Fibroblast of lung (primary cell): ENCODE measurements around the gene RAB11FIP5. TPM values are rescaled to one million over a fixed set of nuclear protein-coding genes. Genes with fewer than 3 reads are reported as not detected.

ENCODE experiments used
- DNase-seq, 2 donors: peaks; one replicate each; pipeline versions ENCODE4 v3.0.0 to v3.0.0-alpha.2; 2010; ENCODE audit warnings: low read depth in 2 of 2
- H2AFZ ChIP-seq: 2 replicates; pipeline ENCODE4 v1.5.1; 2012; ENCODE audit warnings: low read length, control low read depth, inconsistent platforms
- H3K27ac ChIP-seq: 2 replicates; pipeline ENCODE4 v1.5.1; 2011; ENCODE audit warnings: low read length, control low read depth; ENCODE audit not compliant: insufficient read depth
- H3K27me3 ChIP-seq: 2 replicates; pipeline ENCODE4 v1.5.1; 2011; ENCODE audit warnings: mild to moderate bottlenecking, low read length; ENCODE audit not compliant: control insufficient read depth, insufficient read depth
- H3K36me3 ChIP-seq: 2 replicates; pipeline ENCODE4 v1.5.1; 2011; ENCODE audit warnings: low read length; ENCODE audit not compliant: control insufficient read depth, insufficient read depth
- H3K4me1 ChIP-seq: 2 replicates; pipeline ENCODE4 v1.5.1; 2011; ENCODE audit warnings: low read length; ENCODE audit not compliant: control insufficient read depth, insufficient read depth; ENCODE audit errors: extremely low read depth
- H3K4me2 ChIP-seq: 2 replicates; pipeline ENCODE4 v1.5.1; 2011; ENCODE audit warnings: low read length, control low read depth; ENCODE audit not compliant: insufficient read depth; ENCODE audit errors: extremely low read depth
- H3K4me3 ChIP-seq, 4 experiments: fragments of 200-600 bp in 1 of 4; sonication (generic) in 1 of 4; replicated peaks in 1 of 4; 2 replicates each; pipeline ENCODE4 v1.5.1; 2011 to 2016; ENCODE audit warnings: low read length in 4 of 4, low read depth in 3 of 4, mild to moderate bottlenecking in 3 of 4, control low read depth in 2 of 4, inconsistent platforms in 1 of 4, mixed read lengths in 1 of 4; ENCODE audit not compliant: insufficient read depth in 1 of 4; ENCODE audit errors: control extremely low read depth in 1 of 4
- H3K79me2 ChIP-seq: 2 replicates; pipeline ENCODE4 v1.5.1; 2012; ENCODE audit warnings: mild to moderate bottlenecking, low read length, inconsistent platforms; ENCODE audit not compliant: control insufficient read depth, insufficient read depth
- H3K9ac ChIP-seq: 2 replicates; pipeline ENCODE4 v1.5.1; 2011; ENCODE audit warnings: mild to moderate bottlenecking, low read length, control low read depth; ENCODE audit not compliant: insufficient read depth
- H3K9me3 ChIP-seq: 2 replicates; pipeline ENCODE4 v1.5.1; 2012; ENCODE audit warnings: low read depth, low read length; ENCODE audit not compliant: control insufficient read depth, insufficient read depth
- H4K20me1 ChIP-seq: 2 replicates; pipeline ENCODE4 v1.5.1; 2011; ENCODE audit warnings: low read length; ENCODE audit not compliant: control insufficient read depth, insufficient read depth; ENCODE audit errors: extremely low read depth
- CTCF ChIP-seq, 2 donors: IDR thresholded peaks in 1 of 2; conservative IDR thresholded peaks in 1 of 2; 1 replicate in 1 of 2; 2 replicates in 1 of 2; pipeline ENCODE4 v1.5.1; 2011 to 2012; ENCODE audit warnings: low read length in 2 of 2, control low read depth in 1 of 2, inconsistent platforms in 1 of 2, low read depth in 1 of 2, mild to moderate bottlenecking in 1 of 2
- EZH2 ChIP-seq: IDR thresholded peaks from 2 replicates; pipeline ENCODE4 v1.5.1; 2012; ENCODE audit warnings: low read length, control low read depth, mild to moderate bottlenecking; ENCODE audit errors: missing control alignments
- polyA plus RNA-seq, 2 donors: library from polyadenylated mRNA; depleted of rRNA in 1 of 2; stranded (reverse) in 1 of 2; unstranded in 1 of 2; fragments of >200 nt; gene quantifications; 2 replicates each; pipeline ENCODE4 v1.2.1, GENCODE V29; 2011 to 2012; ENCODE audit warnings: missing spikeins in 1 of 2
- total RNA-seq: library from RNA; depleted of rRNA; stranded (reverse); fragments of >200 nt; gene quantifications from 2 replicates; pipeline ENCODE4 v1.2.1, GENCODE V29; 2014

Gene RAB11FIP5
- total and polyA plus RNA-seq, 2 donors (not counting 1 experiment from before 2014, with no cell fraction given) = 27.7 to 35.0 TPM

GRCh38 chr2:73035899-73036711 is 76.6 kb downstream of the RAB11FIP5 start:
- Histone ChIP-seq H3K36me3 (no peaks in the 10 kb centered on the region), H3K27ac (no peak overlapping the region), H3K4me2 (no peak overlapping the region), H3K4me3 (no peak overlapping the region), H3K9me3 (no peaks in the 10 kb centered on the region), H4K20me1 (no peaks in the 10 kb centered on the region), H3K9ac (no peak overlapping the region), H3K4me1 (no peaks in the 10 kb centered on the region), H3K79me2 (no peaks in the 10 kb centered on the region), H2AFZ (no peak overlapping the region), H3K27me3 (no peaks in the 10 kb centered on the region)
- no peak for TF ChIP-seq EZH2
- TF ChIP-seq CTCF (conservative IDR thresholded peaks at IDR 0.05 in 1 of 2, IDR thresholded peaks at IDR 0.05 in 1 of 2; ENCODE audit: low read depth in 1 of 2, low read length in 2 of 2) = no peak
- no peak for DNase-seq

GRCh38 chr2:73034661-73035375 is 77.9 kb downstream of the RAB11FIP5 start:
- H3K9me3 ChIP-seq = no peaks in the 10 kb centered on the region
- no peak overlapping the region for H3K9ac ChIP-seq
- H3K36me3 ChIP-seq = no peaks in the 10 kb centered on the region
- H3K27ac ChIP-seq = no peak overlapping the region
- H3K79me2 ChIP-seq = no peaks in the 10 kb centered on the region
- TF ChIP-seq CTCF (conservative IDR thresholded peaks at IDR 0.05 in 1 of 2, IDR thresholded peaks at IDR 0.05 in 1 of 2; ENCODE audit: low read depth in 1 of 2, low read length in 2 of 2) = no peak
- TF ChIP-seq EZH2 = no peak
- no peaks in the 10 kb centered on the region for H3K4me1 ChIP-seq
- H2AFZ ChIP-seq = no peak overlapping the region
- no peak for DNase-seq
- no peak overlapping the region for H3K4me3 ChIP-seq
- H3K27me3 ChIP-seq = no peaks in the 10 kb centered on the region
- H4K20me1 ChIP-seq = no peaks in the 10 kb centered on the region
- no peak overlapping the region for H3K4me2 ChIP-seq

- H3K27ac ChIP-seq = no peak overlapping the region
- no peaks in the 10 kb centered on the region for H3K9me3 ChIP-seq
- no peaks in the 10 kb centered on the region for H3K4me1 ChIP-seq
- no peaks in the 10 kb centered on the region for H3K27me3 ChIP-seq
- TF ChIP-seq EZH2 = no peak
- no peak for TF ChIP-seq CTCF (conservative IDR thresholded peaks at IDR 0.05 in 1 of 2, IDR thresholded peaks at IDR 0.05 in 1 of 2; ENCODE audit: low read depth in 1 of 2, low read length in 2 of 2)
- H3K79me2 ChIP-seq = no peaks in the 10 kb centered on the region
- DNase-seq = no peak
- H2AFZ ChIP-seq = no peak overlapping the region
- no peaks in the 10 kb centered on the region for H3K36me3 ChIP-seq
- no peak overlapping the region for H3K9ac ChIP-seq
- H4K20me1 ChIP-seq = no peaks in the 10 kb centered on the region
- H3K4me2 ChIP-seq = no peak overlapping the region
- no peak overlapping the region for H3K4me3 ChIP-seq
These were observed 78.9 kb downstream of the RAB11FIP5 start for GRCh38 chr2:73033766-73034381.
